ENCODE measurements around the gene PPP2R5C.

Gene PPP2R5C

GRCh38 chr14:101854366-101854765 lies 92.9 kb downstream of the PPP2R5C start:
- Histone ChIP-seq H3K27me3 (no peaks in the 10 kb centered on the region), H3K4me1 (peaks cover 0 to 12% (median 2%) of the 10 kb centered on the region in 4 donors), H3K27ac (no peak overlapping the region), H3K9me3 (no peaks in the 10 kb centered on the region), H3K36me3 (peaks cover 0 to 17% (median 5%) of the 10 kb centered on the region in 3 donors), H3K4me3 (no peak overlapping the region)
- no peak for TF ChIP-seq CTCF (IDR thresholded peaks at IDR 0.05)
- DNase-seq: no peak
- intact Hi-C loops (cut with DNase I; ENCODE audit: low total_unique reads): no loop called here

GRCh38 chr14:101855958-101856357 lies 94.4 kb downstream of the PPP2R5C start:
- no peaks in the 10 kb centered on the region for H3K27me3 ChIP-seq
- TF ChIP-seq CTCF (IDR thresholded peaks at IDR 0.05): no peak
- intact Hi-C loops (cut with DNase I; ENCODE audit: low total_unique reads): no loop called here
- peaks cover 0 to 12% (median 2%) of the 10 kb centered on the region in 4 donors for H3K4me1 ChIP-seq
- no peaks in the 10 kb centered on the region for H3K9me3 ChIP-seq
- no peak overlapping the region for H3K27ac ChIP-seq
- DNase-seq: no peak
- peaks cover 5 to 24% (median 8%) of the 10 kb centered on the region in 3 donors for H3K36me3 ChIP-seq
- H3K4me3 ChIP-seq: no peak overlapping the region

DNA sequence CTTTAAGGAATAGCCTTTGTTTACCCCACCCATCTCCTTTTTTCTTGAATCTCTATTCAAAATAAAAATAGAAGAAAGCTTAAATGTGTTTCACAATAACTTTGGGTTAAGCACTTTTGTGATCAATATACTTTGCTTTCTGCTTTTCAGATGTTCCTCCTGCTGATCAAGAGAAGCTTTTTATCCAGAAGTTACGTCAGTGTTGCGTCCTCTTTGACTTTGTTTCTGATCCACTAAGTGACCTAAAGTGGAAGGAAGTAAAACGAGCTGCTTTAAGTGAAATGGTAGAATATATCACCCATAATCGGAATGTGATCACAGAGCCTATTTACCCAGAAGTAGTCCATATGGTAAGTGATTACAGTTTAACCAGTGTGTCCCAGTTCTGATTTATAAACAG lies 95.0 kb downstream of the PPP2R5C start:
- Histone ChIP-seq H3K27ac (no peak overlapping the region), H3K4me3 (no peak overlapping the region), H3K4me1 (peaks cover 0 to 12% (median 2%) of the 10 kb centered on the region in 4 donors), H3K9me3 (no peaks in the 10 kb centered on the region), H3K27me3 (no peaks in the 10 kb centered on the region), H3K36me3 (peaks cover 5 to 24% (median 8%) of the 10 kb centered on the region in 3 donors)
- TF ChIP-seq CTCF (IDR thresholded peaks at IDR 0.05): no peak
- intact Hi-C loops (cut with DNase I; ENCODE audit: low total_unique reads): no loop called here
- no peak for DNase-seq

- DNase-seq: no peak
- Histone ChIP-seq H3K27ac (no peak overlapping the region), H3K36me3 (peaks cover 5 to 24% (median 8%) of the 10 kb centered on the region in 3 donors), H3K4me3 (no peak overlapping the region), H3K27me3 (no peaks in the 10 kb centered on the region), H3K4me1 (peaks cover 0 to 12% (median 2%) of the 10 kb centered on the region in 4 donors), H3K9me3 (no peaks in the 10 kb centered on the region)
- no peak for TF ChIP-seq CTCF (IDR thresholded peaks at IDR 0.05)
- intact Hi-C loops (cut with DNase I; ENCODE audit: low total_unique reads): no loop called here
Observed at GRCh38 chr14:101857226-101857625, 95.7 kb downstream of the PPP2R5C start.

DNA sequence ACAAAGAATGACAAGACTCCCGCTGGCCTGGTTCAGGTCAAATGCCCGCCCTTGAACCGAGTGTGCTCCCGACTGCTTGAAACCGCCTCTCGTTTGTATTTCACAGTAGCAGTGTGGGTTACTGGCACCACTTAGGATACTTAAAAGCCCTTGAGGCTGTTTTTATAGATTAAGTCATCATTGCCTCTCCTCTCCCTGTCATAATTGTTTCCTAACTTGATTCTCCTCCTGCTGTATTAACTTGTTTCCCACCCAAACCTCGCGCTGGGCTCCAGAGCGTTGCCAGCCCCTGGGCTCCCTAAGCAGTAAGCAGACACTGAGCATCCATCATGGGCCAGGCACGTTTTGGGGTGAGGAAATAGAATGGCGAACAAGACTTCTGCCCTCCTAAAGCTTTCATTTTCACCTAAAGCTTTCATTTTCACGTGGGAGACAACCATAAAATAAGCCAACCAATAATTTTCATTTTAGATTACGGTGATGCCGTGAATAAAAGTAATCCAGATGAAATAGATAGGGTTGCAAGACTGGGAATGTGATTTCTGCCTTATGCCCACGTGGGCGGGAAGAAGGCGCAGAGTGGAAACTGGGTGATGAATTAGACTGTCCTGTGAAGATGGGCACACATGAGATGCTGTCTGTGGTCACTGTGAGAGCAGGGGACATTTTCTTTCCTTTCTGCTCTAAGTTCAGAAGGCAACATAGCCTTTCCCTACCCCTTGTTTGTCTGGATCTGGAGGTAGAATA lies 97.5 kb downstream of the PPP2R5C start:
- Histone ChIP-seq H3K9me3 (no peaks in the 10 kb centered on the region), H3K4me3 (no peak overlapping the region), H3K36me3 (peaks cover 5 to 24% (median 8%) of the 10 kb centered on the region in 3 donors), H3K4me1 (peaks cover 0 to 9% (median 1%) of the 10 kb centered on the region in 4 donors), H3K27me3 (no peaks in the 10 kb centered on the region), H3K27ac (no peak overlapping the region)
- no peak for DNase-seq
- intact Hi-C loops (cut with DNase I; ENCODE audit: low total_unique reads): no loop called here
- no peak for TF ChIP-seq CTCF (IDR thresholded peaks at IDR 0.05)
